ENCODE measurements around the gene HES6.
"Not testable (repeated sequence)": the region's sequence is repeated elsewhere in the genome, so short reads cannot be mapped to it uniquely, and the experiment has no call there.

The HES6 gene

DNA sequence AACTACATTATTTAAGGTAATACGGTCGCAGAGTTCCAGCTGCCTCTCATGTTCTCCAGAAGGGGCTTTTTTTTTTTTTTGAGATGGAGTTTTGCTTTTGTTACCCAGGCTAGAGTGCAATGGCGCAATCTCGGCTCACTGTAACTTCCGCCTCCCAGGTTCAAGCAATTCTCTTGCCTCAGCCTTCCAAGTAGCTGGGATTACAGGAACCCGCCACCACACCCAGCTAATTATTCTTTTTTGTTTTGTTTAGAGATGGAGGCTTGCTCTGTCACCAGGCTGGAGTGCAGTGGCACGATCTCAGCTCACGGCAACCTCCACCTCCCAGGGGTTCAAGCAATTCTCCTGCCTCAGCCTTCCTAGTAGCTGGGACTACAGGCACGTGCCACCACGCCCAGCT is 33.6 kb upstream of the HES6 start:
- DNase-seq (ENCODE audit: low read depth): not testable (repeated sequence)

DNA sequence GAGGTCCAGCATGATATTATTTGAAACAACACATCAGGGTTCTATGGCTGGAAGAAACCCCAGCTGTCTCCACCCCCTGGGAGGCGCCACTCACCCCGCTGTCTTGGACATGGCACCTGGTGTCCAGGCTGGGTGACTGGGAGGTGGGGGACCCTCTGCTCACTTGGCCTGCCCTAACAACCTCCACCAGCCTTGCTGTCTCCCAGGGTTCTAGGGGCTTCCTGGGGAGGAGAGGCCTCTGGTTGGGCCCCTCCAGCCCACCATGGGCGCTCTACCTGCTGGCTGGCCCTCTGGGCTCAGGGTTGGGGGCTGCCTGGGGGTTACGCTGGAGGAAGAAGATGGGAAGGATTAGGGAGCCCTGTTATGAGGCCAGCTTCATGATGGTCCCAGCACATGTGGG is 32.3 kb upstream of the HES6 start:
- no peak for DNase-seq (ENCODE audit: low read depth)

DNA sequence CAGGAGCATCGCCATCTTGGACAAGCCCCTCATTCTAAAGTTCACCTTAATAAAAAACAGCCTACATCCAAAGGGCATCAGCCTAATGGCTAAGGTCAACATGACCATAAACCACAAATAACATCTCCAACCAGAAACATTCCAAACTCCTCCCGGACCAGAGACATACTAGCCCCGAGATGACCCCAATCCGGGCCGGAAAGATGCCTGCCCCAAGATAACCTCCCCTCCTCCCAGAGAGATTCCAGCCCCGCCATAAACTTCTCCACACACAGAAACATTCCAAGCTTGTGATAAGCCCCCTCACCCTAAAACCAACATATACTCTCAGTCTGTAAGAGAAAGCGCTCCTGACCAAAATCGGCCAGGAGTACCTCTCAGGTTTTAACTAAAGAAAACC is 31.8 kb upstream of the HES6 start:
- DNase-seq (ENCODE audit: low read depth): not testable (repeated sequence)

DNA sequence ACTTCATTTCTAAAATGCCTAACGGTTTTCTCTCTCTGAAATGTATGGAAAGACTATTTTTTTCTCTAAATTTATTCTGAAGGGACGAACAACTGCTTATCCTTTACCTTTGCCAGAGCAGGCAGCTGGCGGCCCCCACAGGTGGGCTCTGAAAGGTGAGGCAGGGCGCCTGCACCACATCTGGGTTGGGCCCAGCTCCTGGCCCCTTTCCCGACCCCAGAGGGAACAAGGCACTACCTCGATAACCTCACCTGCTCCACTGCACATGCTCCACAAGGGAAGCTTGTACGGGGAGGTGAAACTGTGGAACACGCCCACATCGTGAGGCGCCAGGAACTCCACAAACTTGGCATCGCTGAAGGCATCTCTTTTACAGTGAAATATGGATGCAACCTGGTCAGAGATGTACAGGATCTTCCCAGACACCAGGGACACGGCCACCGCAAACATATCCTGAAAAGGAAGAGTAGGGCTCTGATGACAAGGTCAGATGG is 31.3 kb upstream of the HES6 start:
- DNase-seq (ENCODE audit: low read depth): no peak

DNA sequence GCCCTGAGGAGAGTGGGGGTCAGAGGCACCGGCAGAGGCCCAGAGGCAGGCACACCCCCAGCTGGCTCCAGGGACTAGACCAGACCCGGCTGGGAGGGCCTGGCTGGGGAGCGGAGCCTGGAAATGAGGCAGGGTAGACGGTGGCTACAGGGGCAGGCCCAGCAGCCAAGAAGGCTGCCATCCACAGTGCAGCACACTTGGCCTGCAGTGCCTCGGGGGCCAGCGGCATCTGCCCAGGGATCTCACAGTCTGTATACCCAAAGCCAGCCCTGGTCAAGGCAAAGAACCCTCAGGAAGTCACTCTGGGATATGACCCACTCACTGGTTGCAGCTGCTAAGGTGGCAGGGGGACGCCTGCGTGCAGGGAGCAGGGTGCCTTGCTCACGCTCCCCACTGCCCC is 30.8 kb upstream of the HES6 start:
- DNase-seq (ENCODE audit: low read depth): no peak

DNA sequence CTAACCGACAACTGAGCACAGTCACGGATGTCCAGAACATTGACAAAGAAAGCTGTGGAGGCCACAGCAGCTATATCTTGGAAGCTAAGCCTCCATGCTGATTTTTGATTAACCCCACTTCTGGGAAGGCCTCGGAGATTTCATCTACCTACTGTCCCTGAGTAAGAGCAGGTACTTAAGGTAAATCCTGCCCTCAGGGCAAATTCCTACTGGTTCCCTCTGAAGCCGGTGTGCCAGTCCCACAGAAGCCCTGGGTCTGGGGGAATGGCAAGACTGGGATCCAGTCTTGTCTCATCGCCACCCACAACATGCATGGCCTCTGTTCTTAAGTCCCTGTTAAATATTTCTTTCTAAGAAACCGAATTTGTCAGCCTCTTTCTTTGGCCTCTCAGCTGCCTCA is 29.9 kb upstream of the HES6 start:
- DNase-seq (ENCODE audit: low read depth): no peak

DNA sequence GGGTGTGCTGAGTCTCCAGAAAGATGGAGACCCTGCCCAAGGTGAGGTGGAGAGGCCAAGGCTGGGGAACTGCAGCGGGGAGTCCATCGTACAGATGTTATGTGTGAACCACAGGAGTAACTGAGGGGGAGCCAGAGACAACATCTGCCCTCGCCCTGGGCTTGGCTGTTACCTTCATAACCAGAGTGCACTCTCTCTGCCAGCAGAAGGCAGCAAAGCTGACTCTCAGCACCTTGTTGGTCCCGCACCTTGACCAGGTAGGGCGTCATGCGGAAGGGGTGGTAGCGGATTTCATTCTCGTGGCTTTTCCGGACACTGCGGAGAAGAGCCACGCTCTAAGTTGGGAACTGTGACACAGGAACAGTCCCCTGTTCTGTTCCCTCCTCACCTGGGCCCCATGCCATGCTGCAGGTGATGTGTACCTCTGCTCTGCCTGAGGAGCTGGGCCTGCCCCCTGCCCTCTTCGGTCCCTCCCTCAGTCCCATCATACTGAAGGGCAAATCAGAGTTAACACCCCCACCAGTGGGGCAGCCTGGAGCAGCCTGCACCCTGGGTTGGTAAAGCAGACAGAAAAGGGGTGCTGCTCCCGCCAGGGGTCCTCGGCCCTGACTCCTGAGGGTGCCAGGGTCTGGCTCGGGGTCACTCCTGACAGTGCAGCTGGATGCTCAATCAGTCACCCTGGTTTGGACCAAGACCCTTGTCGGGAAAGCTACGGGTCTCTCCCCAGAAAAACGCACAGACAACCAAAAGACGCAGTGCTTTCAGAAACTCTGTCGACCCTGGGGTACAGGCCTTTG is 28.2 kb upstream of the HES6 start:
- no peak for DNase-seq (ENCODE audit: low read depth)

DNA sequence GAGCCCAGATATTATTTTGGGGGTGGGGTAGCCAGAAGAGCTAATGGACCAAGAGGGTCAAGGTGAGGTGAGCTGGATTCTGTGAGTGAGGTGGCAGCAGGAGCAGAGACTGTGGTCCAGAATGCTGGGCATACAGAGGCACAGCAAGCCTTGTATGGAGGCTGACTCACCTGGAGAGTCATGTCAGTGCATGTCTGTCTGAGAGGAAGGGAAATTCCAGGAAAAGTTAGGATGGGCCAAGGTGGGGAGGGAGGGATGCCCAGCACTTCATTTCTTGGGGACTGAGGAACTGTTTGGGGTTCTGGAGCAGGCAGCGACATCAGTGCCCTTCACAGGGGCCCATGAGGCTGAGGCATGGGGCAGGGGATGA is 27.5 kb upstream of the HES6 start:
- DNase-seq (ENCODE audit: low read depth): no peak

DNA sequence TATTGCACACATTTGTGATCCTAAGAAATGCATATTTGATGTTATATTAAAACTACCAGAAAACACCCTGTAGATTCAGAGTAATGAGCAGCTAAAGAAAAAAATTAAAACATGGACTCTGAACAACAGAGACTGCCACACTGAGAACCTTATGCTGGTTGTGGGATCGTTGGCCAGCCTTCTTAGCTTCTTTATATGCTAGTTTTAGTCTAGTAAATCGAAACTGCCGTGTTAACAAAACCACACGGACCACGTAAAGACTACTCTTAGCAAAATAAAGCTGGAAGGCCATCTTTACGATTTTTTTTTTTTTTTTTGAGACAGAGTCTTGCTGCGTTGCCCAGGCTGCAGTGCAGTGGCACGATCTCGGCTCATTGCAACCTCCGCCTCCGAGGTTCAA is 25.8 kb upstream of the HES6 start:
- DNase-seq (ENCODE audit: low read depth): no peak

DNA sequence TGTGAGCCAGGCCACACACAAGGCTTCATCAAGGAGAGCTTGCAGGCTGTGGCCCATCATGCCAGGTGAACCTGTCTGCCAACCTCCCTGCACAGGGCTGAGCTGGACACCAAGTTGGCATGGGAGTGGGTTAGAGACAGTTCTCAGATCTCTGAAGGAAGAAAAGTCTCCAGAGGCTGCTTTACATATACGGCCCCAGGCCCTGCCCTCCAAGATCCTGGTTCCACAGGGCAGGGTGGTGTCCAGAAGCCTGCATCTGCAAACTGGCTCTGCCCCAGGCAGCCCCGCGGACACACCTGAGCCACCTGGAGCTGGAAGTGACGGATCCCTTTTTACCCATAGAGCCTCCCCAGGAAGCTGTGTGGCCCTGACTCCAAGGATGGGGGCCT is 24.2 kb upstream of the HES6 start:
- no peak for DNase-seq (ENCODE audit: low read depth)

DNA sequence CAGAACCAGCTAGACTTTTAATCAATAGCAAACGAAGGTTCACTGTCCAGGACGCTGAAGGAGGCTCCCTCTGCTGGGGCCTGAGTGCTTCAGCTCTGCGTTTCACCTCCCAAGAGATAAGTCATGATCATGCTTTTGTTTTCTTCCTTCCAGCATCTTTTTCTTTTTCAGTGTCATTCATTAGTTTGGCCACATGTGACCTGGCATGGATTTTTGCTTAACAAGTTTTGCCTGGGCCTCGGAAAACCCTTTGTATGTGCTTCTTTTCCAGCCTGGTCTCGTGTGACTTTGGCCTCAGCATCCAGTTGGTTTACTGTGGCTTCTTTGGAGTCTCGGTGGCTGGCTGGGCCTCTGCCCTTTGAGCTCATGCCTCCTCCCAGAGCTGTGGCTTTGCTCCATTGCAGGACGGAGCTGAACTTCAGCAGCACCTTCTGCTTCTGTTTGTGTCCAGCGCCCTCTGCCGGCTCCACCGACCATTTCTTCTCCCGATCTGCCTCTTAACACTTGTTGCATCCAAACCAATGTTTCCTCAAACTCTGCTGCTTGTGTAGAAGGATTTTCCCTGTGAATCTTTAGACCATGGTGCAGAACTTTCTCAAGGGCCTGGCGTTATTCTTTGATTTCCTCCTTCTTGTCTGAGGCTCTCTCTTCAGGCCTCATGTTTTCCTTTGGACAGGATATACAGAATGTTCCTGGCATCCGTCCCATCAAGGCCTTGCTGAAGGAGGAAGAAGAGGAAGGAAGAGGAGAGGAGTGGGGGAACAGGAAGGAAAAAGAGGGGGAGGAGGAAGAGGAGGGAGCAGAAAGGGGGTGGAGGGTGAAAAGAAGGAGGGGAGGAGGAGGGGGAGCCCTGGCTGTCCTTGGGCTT is 23.6 kb upstream of the HES6 start:
- peak; percentile 58 for DNase-seq (ENCODE audit: low read depth)

DNA sequence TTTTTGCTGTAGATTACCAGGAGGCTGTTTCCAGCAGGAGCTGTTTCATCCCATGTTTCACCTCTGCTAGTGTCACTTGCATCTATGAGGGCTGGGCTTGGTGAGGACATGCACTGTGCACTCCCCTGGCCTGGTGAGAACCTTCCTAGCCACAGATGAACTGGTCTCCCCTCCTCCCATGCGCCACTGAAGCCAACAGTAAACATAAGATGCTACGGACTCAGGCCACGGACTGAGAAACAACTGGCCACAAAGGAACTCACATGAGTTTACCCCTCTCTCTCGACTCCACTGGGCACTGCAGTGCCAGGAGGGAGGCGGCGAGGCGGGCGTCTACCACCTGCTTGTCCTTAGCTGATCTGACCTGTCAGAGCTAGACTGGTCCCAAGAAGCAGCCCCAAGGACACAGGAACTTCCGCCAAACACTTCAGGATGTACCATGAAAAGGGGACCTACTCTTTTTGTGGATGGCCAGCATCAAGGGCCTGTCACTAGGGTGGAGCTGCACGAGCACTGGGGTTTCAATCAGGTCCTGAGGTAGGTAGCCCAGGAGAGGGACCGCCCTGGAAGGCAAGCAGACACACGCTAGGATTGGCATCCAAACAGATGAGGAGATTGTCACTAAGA is 22.8 kb upstream of the HES6 start:
- DNase-seq (ENCODE audit: low read depth): no peak

DNA sequence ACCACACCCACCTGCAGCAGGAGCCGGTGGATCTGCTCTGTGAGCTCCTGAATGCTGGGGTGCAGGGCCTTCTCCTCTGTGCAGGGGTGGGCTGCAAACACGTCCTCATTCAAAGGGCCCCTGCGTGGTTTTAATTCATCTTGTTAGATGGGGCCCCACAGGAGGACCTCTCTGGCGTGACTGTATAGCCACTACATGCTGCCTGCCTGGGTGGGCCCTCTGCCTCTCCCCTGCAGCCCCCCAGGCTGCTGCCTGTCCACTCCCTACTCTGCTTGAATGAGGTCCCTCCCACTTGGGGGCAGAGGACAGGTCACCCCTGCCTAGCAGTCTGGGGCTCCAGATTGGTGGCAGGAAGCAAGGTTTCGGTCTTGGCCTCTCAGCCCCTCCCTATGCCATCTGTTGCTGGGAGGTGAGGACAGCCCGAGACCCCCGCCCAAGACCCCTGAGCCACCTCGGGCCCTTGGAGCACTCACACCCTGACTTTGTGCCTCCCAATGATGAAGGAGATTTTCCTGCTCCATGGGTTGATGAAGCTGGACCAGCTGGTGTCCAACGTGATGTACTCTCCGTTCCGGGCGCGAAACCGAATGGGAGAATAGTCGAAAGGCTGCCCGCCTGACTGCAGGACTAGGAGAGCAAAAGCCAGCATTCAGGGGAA is 22.0 kb upstream of the HES6 start:
- DNase-seq (ENCODE audit: low read depth): no peak

DNA sequence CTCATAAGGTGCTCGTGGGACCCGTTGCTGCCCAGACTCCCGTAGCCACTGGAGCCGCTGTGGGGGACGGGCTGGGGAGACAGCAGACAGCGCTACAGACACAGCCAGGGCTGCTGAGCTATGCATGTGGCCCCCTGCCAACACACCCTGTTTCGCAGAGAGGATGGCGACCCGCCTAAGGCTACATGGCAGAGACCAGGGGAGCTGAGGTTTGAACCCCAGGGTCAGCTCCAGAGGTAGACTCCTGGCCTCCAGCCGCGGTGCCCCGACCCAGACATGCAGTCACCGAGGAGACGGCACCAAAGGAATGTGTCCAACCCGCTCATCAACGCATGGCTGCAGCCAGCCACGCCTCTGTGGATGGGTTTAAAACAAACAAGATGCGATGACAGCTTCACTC is 21.0 kb upstream of the HES6 start:
- DNase-seq (ENCODE audit: low read depth): no peak

DNA sequence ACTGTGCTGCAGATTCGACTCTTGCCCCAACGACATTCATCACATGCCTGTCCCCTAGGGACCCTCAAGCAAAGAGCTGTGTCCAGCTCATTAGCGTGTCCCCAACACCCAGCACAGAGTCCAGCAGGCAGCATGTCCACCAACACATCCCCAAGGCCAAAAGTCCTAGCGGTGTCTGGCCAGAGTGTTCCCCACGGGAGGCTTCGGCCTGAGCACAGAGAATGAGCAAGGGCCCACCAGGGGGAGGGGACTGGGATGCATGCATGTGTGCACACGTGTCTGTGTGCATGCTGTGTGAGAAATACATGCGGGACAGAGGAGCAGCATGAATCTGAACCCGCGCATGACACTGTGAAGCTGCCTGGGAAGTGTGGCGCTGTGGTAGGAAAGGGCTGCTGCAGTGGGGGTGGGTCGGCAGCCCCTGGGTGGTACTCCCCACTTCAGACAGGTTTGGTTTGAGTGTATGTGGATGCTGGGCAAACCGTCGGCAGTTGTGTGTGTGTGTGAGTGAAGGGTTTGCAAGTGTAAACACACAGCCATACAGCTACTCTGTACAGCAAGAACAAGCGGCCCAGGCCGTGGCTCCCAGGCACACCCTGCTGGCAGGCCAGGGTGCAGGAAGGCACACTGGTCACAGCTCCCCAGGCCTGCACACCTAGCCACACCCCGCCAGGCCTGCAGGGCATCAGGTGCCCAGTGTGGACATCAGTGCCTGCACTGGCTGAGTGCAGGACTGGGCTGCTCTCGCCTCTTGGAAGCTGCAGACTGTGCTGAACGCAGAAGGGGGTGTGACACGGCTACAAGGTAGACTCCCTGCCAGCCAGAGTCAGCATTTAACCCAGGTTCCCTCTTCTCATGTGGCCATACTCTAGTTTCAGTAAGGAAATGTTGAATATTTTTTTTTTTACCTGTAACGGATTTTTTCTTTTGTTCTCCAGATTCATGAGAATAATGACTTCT is 19.5 kb upstream of the HES6 start:
- no peak for DNase-seq (ENCODE audit: low read depth)

DNA sequence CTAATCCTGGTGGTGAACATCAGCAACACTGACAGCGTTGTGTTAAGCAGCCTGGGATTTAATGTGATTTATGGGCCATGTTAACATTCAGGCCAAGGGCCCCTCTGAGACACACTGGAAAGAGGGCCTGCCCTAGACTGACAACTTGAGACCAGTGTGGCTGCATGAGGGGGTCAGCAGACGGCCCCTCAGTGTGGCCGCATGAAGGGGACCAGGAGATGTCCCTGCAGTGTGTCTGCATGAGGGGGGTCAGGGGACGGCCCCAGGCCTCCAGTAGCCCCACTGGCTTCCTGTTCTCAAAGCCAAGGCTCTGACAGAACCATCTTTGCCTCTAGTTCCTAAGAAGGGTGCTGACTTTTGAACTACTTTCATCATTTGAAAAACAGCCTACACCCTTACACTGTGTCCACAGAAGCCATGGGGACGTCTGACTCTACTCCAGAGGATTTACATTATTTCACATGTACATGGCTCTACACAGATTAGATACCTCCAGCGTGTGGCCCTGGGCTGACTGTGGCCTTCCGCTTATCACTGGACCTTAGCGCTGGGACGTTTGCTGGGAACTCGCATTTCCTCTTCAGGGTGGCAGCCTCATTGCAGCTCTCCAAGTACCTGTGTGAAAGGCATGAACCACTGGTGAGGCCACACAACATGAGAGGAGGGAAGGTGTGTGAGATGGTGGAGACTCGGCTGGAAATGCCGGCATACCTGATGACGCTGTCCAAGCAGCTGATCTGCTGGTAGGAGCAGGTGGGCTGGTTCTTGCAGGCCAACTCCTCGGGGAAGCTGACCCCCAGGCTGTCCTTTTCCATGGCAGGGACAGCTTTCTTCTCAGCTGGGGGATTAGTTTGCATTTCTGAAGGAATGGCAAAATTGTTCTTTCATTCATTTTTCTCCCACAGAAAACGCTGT is 18.2 kb upstream of the HES6 start:
- no peak for DNase-seq (ENCODE audit: low read depth)

DNA sequence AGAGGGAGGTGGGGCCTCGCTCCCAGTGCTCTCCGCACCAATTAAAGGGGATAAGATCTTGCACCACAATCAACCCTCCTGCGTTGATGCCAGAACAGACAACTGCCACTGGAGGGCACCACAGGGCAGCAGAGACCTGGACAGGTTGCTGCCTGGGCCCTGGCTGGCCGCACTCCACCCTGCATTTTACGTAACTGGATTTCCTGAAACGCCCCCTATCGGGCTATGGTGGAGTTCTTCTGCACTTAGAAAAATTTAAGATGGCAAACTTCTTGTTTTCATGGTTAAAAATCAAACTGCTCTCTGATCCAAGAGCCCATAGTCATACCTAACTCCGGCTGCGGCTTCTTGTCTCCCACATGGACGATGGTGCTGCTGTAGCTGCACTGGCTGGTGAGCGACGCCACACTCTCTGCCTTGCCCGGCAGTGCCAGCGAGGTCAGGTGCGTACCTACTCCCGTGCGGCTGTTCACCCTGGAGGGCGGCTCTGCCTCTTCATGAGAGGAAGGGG is 16.8 kb upstream of the HES6 start:
- DNase-seq (ENCODE audit: low read depth): peak; percentile 68

DNA sequence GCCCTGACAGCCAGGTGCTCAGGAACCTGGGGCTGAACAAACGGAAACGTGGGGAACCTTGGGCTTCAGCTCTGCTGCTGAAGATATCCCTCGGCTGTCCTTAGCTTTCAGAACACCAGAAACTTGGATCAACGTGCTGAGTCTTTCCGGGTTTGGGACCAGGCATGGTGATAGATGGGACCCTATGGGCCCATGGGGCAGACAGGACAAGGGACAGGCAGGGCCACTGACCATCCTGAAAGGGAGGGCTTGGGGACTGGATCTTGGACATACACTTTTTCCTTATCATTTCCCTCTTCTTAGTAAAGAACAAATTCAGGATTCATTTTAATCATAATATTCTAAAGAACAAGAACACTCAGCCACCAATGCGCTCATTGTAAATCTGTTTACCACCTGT is 16.3 kb upstream of the HES6 start:
- no peak for DNase-seq (ENCODE audit: low read depth)

DNA sequence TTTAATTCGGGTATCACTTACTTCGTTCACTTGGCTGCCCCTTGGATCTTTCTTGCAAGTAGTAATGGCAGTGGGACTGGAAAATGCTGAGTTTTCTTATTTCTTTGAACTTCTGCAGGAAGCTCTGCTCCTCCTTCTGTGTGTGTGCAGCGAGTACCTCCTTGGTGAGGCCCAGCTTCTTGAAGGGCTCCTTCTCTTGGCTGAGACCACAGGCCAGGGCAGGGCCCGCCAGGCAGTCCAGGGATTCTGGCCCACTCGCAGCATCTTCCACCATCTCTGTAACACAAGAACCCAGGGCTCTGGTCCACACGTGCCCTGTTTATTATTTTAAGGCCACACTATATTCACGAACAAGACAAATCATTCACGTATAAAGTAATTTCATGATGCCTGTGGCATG is 15.8 kb upstream of the HES6 start:
- no peak for DNase-seq (ENCODE audit: low read depth)

DNA sequence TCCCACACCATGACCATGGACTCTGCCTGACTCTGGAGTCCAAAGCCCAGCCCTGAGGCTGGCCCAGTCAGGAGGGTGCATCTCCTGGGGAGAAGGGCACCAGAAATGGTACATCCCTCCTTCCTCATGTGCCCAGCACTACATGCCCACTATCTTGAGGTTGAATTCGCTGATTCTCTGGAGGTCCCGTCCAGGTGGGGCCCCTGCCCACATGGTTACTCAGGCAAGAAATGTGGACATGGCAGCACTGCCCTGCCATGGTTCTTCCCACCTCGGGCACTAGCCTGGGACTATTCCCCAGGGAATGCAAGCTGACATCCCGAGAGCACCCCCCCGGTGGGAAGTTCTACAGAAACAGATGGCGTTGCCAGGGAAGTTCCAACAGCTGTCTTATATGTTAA is 15.3 kb upstream of the HES6 start:
- no peak for DNase-seq (ENCODE audit: low read depth)

Data from T follicular helper cell (primary cell).